Nephron progenitor cell (in vitro differentiated cells): ENCODE measurements around the gene TMED10.
"Not testable (repeated sequence)": the region's sequence is repeated elsewhere in the genome, so short reads cannot be mapped to it uniquely, and the experiment has no call there.

Experiments
- DNase-seq: peaks from one replicate; pipeline ENCODE4 v3.0.0; 2021
- H3K27ac Mint-ChIP-seq: 2 replicates; pipeline ENCODE4 v1.8.0; 2021; ENCODE audit warnings: mild to moderate bottlenecking, moderate library complexity, mixed read lengths
- H3K27me3 Mint-ChIP-seq: 2 replicates; pipeline ENCODE4 v1.8.0; 2021; ENCODE audit warnings: mild to moderate bottlenecking, low read depth, mixed read lengths; ENCODE audit not compliant: poor library complexity
- H3K36me3 Mint-ChIP-seq: 2 replicates; pipeline ENCODE4 v1.8.0; 2021; ENCODE audit warnings: low read depth, mixed read lengths
- H3K4me1 Mint-ChIP-seq: 2 replicates; pipeline ENCODE4 v1.8.0; 2021; ENCODE audit warnings: mixed read lengths
- H3K4me3 Mint-ChIP-seq: 2 replicates; pipeline ENCODE4 v1.8.0; 2021; ENCODE audit warnings: mild to moderate bottlenecking, moderate library complexity, mixed read lengths
- H3K9me3 Mint-ChIP-seq: 2 replicates; pipeline ENCODE4 v1.8.0; 2021; ENCODE audit warnings: mild to moderate bottlenecking, moderate library complexity, mixed read lengths
- TF ChIP-seq, protein P1 (sequence below): fragments of 200-600 bp; sonication (generic); IDR thresholded peaks from 2 replicates; pipeline ENCODE4 v1.5.0; 2021; ENCODE audit warnings: antibody characterized with exemption

Gene TMED10

DNA sequence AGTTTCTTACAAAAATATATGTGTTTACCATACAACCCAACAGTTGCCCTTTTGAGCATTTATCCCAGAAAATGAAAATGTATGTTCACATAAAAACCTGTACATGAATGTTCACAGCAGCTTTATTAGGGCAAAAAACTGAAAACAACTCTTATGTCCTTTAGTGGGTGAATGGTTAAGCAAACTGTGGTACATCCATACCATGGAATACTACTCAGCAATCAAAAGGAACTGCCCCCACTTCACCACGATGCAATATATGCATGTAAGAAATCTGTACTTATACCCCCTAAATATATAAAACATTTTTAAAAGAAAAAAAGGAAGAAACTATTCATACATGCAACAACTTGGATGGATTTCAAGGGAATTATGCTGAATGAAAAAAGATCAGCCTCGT, 42.8 kb downstream of the TMED10 start:
- Mint-ChIP-seq H3K27ac (no peak overlapping the region), H3K4me1 (peaks cover 1% of the 10 kb centered on the region), H3K4me3 (no peak overlapping the region), H3K36me3 (peaks cover 55% of the 10 kb centered on the region), H3K9me3 (peaks cover 19% of the 10 kb centered on the region), H3K27me3 (no peaks in the 10 kb centered on the region)
- TF ChIP-seq, protein P1, sequence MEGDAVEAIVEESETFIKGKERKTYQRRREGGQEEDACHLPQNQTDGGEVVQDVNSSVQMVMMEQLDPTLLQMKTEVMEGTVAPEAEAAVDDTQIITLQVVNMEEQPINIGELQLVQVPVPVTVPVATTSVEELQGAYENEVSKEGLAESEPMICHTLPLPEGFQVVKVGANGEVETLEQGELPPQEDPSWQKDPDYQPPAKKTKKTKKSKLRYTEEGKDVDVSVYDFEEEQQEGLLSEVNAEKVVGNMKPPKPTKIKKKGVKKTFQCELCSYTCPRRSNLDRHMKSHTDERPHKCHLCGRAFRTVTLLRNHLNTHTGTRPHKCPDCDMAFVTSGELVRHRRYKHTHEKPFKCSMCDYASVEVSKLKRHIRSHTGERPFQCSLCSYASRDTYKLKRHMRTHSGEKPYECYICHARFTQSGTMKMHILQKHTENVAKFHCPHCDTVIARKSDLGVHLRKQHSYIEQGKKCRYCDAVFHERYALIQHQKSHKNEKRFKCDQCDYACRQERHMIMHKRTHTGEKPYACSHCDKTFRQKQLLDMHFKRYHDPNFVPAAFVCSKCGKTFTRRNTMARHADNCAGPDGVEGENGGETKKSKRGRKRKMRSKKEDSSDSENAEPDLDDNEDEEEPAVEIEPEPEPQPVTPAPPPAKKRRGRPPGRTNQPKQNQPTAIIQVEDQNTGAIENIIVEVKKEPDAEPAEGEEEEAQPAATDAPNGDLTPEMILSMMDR = no peak
- DNase-seq = no peak

DNA sequence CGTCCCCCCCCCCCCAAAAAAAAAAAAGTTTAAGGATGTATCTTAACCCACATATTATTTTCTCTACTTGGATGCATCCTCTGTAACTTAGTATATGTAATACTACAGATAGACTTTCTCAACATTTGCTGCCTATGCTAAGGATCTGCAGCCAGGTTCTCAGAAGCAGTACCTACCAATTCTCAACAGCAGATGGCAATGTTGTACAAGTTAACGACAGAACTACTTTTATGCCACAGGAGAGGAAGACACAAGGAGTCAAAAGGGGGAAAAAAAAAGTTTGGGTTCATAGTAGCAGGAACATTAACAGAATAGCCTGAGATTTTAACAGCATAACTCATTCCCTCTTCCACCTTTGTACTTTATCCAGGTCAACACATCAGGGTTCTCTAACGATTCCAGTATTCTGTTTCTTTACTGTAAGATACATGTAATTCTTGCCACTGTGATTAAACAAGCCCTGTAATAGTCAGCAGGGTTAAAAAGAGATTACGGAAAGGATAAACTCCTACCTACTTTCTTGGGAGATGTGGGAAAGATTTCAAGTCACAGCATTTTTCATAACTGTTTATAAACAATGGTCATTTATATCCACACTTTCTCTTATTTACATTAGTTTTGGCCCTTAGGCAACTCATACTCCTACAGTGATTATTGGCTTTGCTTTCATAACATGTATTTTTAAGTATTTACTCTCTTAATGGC, 43.9 kb downstream of the TMED10 start:
- no peaks in the 10 kb centered on the region for H3K27me3 Mint-ChIP-seq
- H3K4me1 Mint-ChIP-seq = peaks cover 10% of the 10 kb centered on the region
- H3K27ac Mint-ChIP-seq = peak overlapping the region; percentile 15
- peaks cover 45% of the 10 kb centered on the region for H3K36me3 Mint-ChIP-seq
- TF ChIP-seq, protein P1 = peak; percentile 69
- H3K9me3 Mint-ChIP-seq = peaks cover 15% of the 10 kb centered on the region
- DNase-seq = peak; percentile 52
- H3K4me3 Mint-ChIP-seq = no peak overlapping the region

DNA sequence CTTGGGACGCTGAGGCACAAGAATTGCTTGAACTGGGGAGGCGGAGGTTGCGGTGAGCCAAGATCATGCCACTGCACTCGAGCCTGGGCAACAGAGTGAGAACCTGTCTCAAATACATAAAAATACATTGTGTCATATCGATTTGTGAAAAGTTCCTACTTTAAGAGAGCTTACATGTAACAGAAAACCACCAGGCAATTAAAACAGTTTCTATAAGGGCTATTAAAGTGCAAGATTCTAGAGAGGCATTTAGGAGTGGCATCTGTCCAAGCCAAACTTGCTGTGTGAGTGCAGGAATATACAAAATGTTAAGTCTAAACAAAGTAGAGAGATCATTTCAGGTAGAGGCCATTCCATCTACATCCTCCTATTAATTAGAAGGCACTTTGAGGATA, 47.8 kb downstream of the TMED10 start:
- TF ChIP-seq, protein P1 = no peak

DNA sequence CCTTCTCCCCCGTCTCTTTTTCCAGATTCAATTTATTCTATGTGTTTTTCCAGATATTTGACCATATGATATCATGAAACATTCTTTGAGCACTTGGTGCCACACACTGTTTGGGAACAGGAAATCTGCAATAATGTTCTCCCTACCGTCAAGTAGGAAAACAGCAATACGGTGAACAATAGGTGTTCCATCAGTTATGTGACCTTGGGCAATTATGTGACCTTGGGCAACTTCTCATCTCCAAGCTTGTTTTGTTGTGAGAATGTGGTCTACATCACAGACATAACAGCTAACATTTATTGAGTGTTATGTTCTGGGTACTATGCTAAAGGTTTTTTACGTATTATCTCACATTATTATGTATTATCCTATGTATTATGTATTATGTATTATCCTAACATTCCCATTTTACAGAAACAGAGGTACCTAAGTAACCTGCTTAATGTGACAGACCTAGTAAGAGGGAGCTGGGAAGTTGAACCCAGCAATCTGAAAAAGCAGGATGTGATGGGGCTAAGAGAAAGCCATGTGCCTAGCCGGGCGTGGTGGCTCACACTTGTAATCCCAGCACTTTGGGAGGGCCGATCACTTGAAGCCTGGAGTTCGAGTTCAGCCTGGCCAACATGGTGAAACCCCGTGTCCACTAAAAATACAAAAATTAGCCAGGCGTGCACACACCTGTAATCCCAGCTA, 48.4 kb downstream of the TMED10 start:
- H3K9me3 Mint-ChIP-seq = peaks cover under 1% of the 10 kb centered on the region
- peaks cover 3% of the 10 kb centered on the region for H3K27me3 Mint-ChIP-seq

More for the DNA sequence above, 47.8 kb downstream of the TMED10 start:
- no peak for DNase-seq
- no peak overlapping the region for H3K27ac Mint-ChIP-seq
- H3K9me3 Mint-ChIP-seq = peaks cover 5% of the 10 kb centered on the region
- peak overlapping the region; percentile 37 for H3K4me3 Mint-ChIP-seq
- peaks cover 22% of the 10 kb centered on the region for H3K36me3 Mint-ChIP-seq
- peaks cover 42% of the 10 kb centered on the region for H3K4me1 Mint-ChIP-seq
- peaks cover 3% of the 10 kb centered on the region for H3K27me3 Mint-ChIP-seq

DNA sequence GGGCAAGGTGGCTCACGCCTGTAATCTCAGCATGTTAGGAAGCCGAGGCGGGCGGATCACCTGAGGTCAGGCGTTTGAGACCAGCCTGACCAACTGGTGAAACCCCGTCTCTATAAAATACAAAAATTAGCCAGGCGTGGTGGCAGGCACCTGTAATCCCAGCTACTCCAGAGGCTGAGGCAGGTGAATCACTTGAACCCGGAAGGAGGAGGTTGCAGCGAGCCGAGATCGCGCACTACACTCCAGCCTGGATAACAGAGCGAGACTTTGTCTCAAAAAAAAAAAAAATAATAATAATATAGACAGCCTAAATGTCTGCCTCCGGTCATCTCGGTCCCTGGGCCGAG, 49.0 kb downstream of the TMED10 start:
- not testable (repeated sequence) for H3K27me3 Mint-ChIP-seq, H3K9me3 Mint-ChIP-seq, DNase-seq
- Mint-ChIP-seq H3K4me3 (peak overlapping the region; percentile 89), H3K4me1 (peaks cover 42% of the 10 kb centered on the region), H3K27ac (peak overlapping the region; percentile 97), H3K36me3 (peaks cover 13% of the 10 kb centered on the region)

More for the DNA sequence above, 48.4 kb downstream of the TMED10 start:
- Mint-ChIP-seq H3K4me3 (peak overlapping the region; percentile 89), H3K36me3 (peaks cover 18% of the 10 kb centered on the region), H3K4me1 (peaks cover 42% of the 10 kb centered on the region), H3K27ac (peak overlapping the region; percentile 55)
- TF ChIP-seq, protein P1 = no peak
- DNase-seq = no peak

DNA sequence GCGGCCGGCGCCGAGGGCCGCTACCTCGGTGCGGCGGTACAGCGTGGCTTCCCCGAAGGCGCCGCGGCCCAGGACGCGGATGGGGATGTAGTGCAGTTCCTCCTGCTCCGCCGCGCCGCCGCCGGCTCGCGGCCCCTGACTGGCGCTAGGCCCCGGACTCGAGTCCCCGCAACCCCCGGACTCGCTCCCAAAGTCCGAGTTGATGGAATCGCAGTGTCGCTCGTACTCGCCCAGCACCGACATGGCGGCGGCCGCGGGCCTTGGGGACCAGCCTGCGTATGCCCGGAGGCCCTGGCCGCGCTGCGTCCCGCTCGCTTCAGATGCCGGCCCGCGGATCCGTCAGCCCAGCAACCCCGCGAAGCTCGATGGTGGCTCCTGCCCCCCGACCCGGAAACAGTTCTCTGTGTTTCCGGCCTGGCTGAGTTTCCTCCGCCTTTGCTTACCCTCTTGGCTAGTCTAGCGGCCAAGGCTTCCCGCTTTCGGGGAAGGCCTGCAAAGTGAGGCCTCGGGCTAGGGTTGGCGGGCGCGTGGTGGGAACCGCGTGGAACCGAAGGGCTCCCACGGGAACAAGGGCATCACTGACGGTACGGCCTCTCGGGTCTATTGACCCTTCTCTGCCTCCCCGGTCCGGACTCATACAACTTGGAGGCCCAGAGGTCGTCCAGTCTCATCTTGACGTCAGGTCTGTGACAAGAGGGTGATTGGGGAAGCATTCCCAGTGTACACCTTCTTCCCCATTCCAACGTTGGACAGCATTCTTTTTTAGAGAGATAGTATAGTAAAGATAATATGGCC, 49.5 kb downstream of the TMED10 start, which contains the start of gene NEK9:
Gene NEK9 (minus strand): TSS at position 370 of the 795 bp plus-strand sequence. CDS start 127 bp downstream, at position 243.
- TF ChIP-seq, protein P1 = no peak
- H3K27ac Mint-ChIP-seq = peak within 1 kb of the TSS; percentile 97
- peaks cover 45% of the 10 kb centered on the region for H3K4me1 Mint-ChIP-seq
- peaks cover 3% of the 10 kb centered on the region for H3K27me3 Mint-ChIP-seq
- H3K4me3 Mint-ChIP-seq = peak within 1 kb of the TSS; percentile 89
- peak; percentile 82 for DNase-seq
- H3K9me3 Mint-ChIP-seq = no peaks in the 10 kb centered on the region
- H3K36me3 Mint-ChIP-seq = peaks cover 14% of the 10 kb centered on the region
